Right kidney (tissue), 1 donor: Measurements from ENCODE around the gene C17orf114.

Experiments
- DNase-seq: peaks from one replicate; pipeline ENCODE4 v3.0.0-alpha.2; 2016

The C17orf114 gene

DNA sequence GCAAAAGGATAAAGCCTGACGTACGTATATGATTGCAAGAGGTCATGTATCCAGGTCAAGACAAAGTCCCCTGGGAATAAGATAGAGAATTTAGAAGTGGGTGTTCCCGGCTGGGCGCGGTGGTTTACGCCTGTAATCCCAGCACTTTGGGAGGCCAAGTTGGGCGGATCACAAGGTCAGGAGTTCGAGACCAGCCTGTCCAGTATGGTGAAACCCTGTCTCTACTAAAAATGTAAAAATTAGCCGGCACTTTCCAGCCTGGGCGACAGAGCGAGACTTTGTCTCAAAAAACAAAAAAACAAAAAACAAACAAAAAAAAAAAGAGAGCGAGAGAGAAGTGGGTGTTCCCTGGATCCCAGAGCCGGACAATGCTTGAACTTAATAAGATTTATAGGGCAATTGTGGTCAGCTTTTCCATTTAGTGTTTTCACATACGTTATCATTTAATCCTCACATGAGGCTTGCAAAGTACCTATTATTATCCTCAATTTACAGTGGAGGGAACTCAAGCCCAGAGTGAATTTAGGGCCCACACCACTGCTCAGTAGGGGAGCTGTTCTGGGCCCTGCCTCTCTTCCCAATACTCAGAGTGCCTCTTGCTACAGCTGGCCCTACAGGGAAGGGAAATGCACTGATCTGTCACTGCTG is 13.8 kb downstream of the C17orf114 start:
- no peak for DNase-seq

DNA sequence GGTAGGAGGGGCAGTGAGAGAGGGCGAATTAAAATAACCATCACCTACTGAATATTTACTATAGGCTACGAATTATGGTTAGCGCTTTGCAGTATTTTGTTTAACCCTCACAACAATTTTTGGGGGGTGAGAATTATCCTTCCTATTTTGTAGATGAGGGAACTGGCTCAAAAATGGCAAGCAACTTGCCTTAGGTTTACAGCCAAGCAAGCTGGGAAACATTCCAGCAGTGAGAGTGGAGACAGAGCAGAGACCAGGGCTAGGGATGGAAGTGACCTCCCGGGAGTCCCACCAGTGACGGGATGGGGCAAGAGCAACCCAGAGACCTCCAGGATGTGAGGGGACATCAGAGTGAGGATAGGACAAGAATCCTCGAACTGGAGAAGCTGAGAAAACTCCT is 15.6 kb downstream of the C17orf114 start:
- peak; percentile 32 for DNase-seq

DNA sequence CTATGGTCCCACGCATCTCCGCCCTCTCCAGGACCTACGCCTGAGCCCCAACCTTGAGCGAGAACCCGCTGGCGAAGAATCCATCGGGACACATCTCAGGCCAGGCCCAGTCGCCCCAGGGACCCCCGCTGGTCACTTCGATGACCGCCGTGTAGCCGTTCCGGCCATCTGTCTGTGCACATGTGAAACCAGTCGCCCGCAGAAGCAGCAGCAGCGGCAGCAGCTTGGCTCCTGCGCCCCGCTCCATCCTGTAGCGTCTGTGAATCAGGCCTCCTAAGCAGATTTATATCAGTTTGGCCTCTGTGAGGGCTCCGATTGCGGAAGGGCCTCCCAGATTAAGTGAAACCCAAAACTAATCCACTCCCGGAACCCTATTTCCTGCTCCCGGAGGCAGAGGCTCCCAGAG is 16.0 kb downstream of the C17orf114 start, which contains the start of gene VMO1:
Gene VMO1 (minus strand): TSS at position 259 of the 406 bp plus-strand sequence. CDS start 12 bp downstream, at position 247.
- DNase-seq = peak; percentile 60

DNA sequence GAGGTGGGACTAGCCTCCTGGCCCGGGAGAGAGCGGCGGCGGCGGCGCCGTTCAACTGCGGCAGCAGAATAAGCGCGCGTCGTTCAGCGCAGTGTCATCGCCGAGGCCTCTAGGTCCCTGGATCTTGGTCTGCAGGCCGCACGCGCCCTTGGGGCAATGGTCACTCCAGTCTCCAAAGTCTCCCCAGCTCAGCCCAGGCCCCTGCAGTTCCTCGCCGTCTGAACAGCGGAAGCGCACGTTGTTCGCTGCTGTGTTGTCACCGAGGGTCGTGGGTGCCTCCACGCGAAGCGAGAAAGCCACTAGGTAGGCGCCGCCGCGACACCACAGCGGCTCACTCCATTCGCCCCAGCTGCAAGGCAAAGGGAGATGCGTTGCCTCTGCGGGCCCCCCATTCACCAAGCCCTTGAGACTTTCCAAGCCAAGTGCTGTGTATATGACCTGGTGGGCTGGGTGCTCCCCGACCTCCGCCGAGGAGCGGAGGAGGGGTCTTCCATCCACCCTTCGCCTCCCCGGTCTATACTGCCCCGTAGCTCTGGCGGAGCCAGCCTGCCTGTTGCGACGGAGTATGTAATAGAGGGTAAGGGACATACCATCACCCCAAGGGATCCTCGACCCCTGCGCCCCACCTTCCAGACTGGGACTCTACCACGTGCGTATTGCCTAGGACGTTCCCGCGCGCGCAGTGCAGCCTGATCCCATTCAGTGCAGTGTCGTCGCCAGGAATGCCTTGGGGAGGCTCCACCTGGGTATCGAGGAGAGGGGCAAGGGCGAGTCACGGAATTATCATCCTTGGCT is 16.6 kb downstream of the C17orf114 start:
- peak; percentile 58 for DNase-seq

DNA sequence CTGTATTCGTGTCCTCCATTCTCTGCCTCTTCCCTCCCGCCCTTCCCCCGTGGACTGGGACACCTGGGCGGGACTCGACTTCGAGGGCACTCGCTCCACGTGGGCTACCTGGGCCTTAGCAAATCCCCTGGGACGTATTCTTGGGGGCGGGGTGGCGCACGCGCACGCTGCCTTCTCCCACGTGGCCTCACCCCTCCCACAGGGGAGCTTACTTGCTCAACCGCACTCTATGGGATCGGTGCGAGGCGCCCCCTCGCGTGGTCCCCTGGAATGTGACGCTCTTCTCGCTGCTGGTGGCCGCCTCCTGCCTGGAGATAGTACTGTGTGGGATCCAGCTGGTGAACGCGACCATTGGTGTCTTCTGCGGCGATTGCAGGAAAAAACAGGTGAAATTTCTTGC is 19.5 kb downstream of the C17orf114 start:
- DNase-seq = peak; percentile 6

DNA sequence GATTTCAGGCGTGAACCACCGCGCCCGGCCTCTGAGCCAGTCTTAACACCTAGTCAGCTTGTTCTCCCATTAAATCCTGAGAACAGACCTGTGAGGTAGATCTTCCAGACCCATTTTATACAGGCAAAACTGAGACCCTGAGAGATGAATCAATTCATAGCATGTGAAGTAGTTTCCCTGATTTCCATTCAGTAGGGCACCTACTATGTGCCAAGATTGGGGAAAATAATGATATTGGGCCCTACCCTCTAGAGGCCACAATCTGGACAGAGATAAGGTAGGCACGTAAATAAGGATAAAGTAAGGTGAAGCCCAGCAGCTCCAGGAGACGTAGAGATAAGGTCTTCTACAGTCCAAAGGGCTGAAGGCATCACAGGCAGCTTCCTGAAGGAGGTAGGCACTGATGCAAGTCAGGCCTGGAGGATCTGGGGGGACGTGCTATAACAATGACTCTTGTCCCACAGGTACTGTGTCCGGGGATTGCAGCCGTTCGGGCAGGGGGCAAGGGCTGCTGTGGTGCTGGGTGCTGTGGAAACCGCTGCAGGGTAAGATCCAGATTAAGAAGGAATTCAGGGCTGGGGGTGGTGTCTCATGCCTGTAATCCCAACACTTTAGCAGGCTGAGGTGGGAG is 21.7 kb downstream of the C17orf114 start:
- DNase-seq = no peak

DNA sequence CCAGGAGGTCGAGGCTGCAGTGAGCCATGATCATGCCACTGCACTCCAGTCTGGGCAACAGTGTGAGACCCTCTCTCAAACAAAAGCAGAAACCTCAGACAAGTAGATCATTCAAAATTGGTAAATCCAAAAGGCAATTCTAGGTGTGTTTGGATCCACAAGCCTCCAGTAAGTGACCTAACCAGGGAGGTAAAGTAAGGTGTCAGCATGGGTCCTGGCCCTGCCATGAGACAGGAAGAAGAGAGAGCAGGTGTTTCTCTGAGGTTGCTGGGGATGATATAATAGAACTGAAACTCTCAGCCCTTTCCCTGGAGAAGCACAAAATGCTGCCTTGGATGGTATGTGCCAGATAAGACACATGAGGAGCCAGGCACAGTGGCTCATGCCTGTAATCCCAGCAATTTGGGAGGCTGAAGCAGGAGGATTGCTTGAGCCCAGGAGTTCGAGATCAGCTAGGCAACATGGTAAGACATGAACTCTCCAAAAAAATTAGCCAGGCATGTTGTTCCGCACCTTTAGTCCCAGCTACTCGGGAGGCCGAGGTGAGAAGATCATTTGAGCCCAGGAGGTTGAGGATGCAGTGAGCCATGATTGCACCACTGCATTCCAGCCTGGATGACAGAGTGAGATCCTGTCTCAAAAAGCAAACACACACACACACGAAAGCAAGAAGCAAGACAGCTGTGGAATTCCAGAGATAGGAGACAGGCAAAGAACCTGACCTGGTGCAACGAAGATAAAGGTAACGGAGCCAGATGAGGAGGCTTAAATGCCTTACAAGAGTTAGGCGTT is 24.0 kb downstream of the C17orf114 start:
- DNase-seq = no peak

DNA sequence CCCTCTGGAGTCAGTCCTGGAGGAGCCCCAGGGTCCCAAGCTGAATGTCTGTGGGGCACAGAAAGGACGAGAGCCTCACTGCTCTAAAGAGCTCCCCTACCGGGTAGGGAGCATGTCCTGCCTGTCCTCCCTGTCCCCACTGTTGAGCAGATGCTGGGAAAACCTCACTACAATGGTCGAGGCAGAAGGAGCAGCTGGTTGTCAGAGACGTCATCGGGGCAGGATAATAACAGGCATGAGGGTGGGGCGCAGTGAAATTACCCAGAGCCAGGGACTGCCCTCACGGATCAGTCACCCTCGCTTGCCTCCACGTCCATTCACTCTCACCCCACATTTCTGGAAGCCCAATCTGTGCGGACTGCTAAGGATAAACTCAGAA is 29.9 kb downstream of the C17orf114 start:
- no peak for DNase-seq

DNA sequence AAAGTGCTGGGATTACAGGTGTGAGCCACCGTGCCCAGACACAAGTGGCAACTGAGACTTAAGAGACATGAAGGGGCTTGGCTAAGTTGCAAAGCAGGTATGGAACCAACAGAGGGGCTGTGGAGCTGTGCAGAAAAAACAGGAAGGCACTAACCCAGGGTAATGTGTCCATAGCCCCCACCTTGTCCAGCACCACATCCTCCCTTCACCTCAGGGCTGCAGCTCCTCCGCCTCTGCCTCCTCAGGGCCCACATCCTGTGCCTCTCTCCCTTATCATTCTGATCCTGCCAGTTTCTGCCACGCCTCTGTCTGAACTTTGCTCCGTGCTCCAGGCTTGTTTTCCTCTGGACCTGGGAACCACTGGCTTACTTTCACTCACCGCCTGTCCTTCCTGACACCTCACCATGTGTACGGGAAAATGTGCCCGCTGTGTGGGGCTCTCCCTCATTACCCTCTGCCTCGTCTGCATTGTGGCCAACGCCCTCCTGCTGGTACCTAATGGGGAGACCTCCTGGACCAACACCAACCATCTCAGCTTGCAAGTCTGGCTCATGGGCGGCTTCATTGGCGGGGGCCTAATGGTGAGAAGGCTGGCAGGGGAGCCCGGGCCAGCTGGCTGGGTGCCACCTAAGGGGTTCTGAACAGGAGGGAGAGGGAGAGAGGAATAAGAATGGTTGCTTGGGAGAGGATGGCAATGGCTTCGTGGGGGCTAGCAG is 30.5 kb downstream of the C17orf114 start, which contains the start of gene TM4SF5:
Gene TM4SF5 (plus strand): TSS at position 368 of the 716 bp plus-strand sequence. CDS start 37 bp downstream, at position 405.
- no peak for DNase-seq

DNA sequence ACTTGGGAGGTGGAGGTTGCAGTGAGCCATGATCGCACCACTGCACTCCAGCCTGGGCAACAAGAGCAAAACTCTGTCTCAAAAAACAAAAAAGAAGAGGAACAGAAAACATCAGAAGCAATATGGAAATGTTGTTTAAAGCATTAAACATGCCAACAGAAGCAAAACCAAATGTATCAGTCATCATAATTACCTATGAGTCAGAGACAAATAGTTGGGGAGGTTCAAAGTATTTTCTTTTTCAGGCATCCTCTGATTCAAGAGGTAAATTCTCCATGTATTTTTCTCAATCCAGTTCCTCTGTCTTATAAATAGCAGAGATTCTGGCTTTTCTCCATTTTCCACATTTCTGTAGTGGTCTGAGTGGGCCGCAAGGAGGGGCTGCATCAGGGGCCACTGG is 32.5 kb downstream of the C17orf114 start:
- no peak for DNase-seq

DNA sequence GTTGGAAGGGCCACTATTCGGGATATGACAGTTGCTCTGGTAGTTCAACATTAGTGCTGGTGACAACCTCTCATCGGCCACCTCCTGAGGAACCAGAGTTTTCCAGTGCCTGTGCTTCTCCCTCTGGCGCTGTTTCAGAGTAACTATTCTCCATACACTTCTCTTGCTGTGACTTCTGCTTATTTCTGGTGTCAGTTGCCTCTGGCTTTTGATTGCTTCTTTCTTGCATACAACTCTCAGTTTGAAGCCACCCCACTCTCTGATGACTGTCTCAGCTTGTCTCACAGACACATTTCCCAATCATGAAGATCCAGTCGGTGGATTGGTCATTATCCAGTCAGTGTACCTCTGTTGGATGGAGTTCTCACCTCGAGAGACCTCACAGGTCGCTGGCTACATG is 33.8 kb downstream of the C17orf114 start:
- DNase-seq = no peak

DNA sequence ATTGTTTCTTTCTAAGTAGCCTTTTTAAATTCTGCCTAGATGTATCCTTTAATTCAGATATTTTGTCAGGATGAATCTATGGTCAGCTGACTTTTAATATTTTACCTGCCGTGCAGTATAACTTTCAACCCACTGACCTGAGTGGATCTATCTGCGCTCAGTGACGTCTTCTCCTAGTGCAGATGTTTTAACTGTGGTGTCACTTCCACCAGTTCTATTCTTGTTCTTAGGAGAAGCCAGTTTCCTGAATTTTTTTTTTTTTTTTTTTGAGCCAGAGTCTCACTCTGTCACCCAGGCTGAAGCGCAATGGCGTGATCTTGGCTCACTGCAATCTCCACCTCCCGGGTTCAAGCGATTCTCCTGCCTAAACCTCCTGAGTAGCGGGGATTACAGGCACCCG is 35.4 kb downstream of the C17orf114 start:
- no peak for DNase-seq

DNA sequence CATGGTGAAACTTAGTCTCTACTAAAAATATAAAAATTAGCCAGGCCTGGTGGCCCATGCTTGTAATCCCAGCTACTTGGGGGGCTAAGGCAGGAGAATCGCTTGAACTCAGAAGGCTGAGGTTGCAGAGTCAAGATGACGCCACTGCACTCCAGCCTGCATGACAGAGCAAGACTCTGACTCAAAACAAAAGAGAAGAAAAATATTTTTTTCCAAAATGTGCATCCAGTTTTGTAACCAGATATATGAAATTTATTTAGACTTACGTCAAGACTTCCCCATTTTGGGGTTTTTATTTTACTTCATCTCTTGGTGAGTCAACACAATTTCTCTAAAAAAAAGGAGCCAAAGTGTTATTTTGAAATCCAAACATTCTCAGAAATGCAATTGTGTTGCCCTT is 35.9 kb downstream of the C17orf114 start:
- no peak for DNase-seq

DNA sequence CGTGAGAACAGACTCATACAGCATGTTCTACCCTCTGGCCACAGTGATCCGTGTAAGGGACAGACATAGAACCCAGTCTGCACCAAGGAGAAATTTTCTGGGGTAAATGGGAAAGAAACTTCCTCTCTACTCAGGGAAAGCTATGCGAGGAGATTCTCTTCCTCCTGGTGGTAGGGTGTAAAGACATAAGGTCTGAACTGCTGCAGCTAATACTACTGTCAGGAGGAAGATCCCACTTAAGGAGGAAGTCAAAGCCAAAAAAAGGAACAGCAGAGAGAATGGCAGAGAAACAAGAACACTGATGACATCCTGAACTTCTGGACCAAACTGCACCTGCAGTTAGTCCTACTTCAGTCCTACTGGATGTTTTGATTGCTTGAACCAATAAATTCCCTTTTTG is 37.5 kb downstream of the C17orf114 start:
- no peak for DNase-seq

DNA sequence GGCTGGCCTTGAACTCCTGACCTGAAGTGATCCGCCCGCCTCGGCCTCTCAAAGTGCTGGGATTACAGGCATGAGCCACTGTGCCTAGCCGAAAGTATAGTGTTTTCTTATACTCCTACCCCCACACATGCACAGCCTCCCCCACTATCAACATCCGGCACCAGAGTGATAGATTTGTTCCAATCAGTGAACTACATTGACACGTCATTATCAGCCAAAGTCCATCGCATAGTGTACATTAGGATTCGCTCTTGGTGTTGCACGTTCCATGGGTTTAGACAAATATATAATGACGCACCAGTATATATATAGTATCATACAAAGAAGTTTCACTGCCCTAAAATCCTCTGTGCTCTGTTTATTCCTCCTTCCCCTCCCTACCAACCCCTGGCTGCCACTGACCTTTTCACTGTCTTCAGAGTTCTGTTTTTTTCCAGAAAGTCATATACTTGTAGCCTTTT is 42.3 kb downstream of the C17orf114 start:
- no peak for DNase-seq

DNA sequence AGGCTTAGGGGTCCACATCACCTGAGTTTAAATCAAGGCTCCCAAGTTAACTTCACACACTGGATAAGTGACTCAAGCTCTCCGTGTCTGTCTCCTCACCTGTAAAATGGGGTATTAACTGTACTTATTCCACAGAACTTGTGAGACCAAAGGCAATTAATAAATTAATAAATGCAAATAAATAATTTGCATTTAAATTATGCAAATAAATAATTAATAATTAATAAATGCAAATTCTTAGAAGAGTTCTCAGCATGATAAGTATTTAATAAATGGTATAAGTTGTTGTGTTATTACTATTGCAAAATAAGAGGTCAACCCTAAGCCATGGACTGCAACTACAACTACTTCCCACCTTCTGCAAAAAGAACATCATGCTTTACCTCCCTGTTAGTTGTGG is 48.7 kb downstream of the C17orf114 start:
- no peak for DNase-seq

DNA sequence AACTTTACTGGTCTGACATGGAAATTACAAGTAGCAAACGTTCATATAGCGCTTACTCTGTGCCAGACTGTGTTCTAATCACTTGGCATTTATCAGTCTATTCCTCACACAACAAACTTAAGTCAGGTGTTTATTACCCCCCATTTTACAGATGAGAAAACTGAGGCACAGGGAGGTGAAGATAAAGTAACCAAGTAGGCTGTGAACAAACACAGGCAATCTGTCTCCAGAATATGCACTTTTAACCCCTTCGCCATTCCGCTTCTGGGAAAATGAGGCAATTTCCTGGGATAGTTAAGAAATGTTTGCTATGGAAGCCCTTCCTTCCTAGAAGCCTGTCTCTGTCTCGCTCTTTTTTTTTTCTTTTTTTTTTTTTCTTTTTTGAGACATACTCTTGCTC is 50.2 kb downstream of the C17orf114 start:
- DNase-seq = no peak
